Activated CD4-positive, alpha-beta T cell treated with anti-CD3 and anti-CD28 coated beads, Interleukin-2, Interleukin-4, amounts not matched to agents 100 ng/mL and 50 ng/mL, durations not matched to agents 16 hours and 8 hours (primary cell): ENCODE data around the gene GLRA3.
A peak's percentile ranks its signal among the peaks of the same experiment; 100 is the strongest.
"Not testable (repeated sequence)": the region's sequence is repeated elsewhere in the genome, so short reads cannot be mapped to it uniquely, and the experiment has no call there.

Experiments used
- DNase-seq: peaks from one replicate; pipeline ENCODE4 v3.0.0-alpha.2; 2020; ENCODE audit warnings: low spot score

The GLRA3 gene

GRCh38 chr4:174713181-174713580 lies 115.9 kb downstream of the GLRA3 start:
- DNase-seq, result no peak

- no peak for DNase-seq
These were observed 119.5 kb downstream of the GLRA3 start for GRCh38 chr4:174709526-174709925.

- DNase-seq, result no peak
These were observed 120.7 kb downstream of the GLRA3 start for GRCh38 chr4:174708381-174708780.

- no peak for DNase-seq
These were observed 121.1 kb downstream of the GLRA3 start for GRCh38 chr4:174707902-174708301.

- peak; percentile 46 for DNase-seq
These were observed 121.9 kb downstream of the GLRA3 start for GRCh38 chr4:174707051-174707676.

- no peak for DNase-seq
These were observed 126.0 kb downstream of the GLRA3 start for GRCh38 chr4:174702979-174703478.

GRCh38 chr4:174699654-174700053 lies 129.4 kb downstream of the GLRA3 start:
- DNase-seq, result no peak

- DNase-seq, result no peak
These were observed 131.2 kb downstream of the GLRA3 start for GRCh38 chr4:174697896-174698295.

GRCh38 chr4:174697202-174697601 lies 131.8 kb downstream of the GLRA3 start:
- DNase-seq, result no peak

- DNase-seq, result no peak
These were observed 132.4 kb downstream of the GLRA3 start for GRCh38 chr4:174696657-174697056.

- DNase-seq, result not testable (repeated sequence)
These were observed 137.2 kb downstream of the GLRA3 start for GRCh38 chr4:174691876-174692275.

GRCh38 chr4:174690665-174691064 lies 138.4 kb downstream of the GLRA3 start:
- no peak for DNase-seq

- no peak for DNase-seq
These were observed 139.4 kb downstream of the GLRA3 start for GRCh38 chr4:174689618-174690017.

- no peak for DNase-seq
These were observed 142.2 kb downstream of the GLRA3 start for GRCh38 chr4:174686826-174687225.

- DNase-seq, result no peak
These were observed 147.2 kb downstream of the GLRA3 start for GRCh38 chr4:174681723-174682300.

GRCh38 chr4:174674305-174674840 lies 154.7 kb downstream of the GLRA3 start:
- no peak for DNase-seq

- no peak for DNase-seq
These were observed 155.2 kb downstream of the GLRA3 start for GRCh38 chr4:174673865-174674264.

GRCh38 chr4:174672276-174672675 lies 156.8 kb downstream of the GLRA3 start:
- no peak for DNase-seq

GRCh38 chr4:174669270-174669669 lies 159.8 kb downstream of the GLRA3 start:
- no peak for DNase-seq

- no peak for DNase-seq
These were observed 163.2 kb downstream of the GLRA3 start for GRCh38 chr4:174665799-174666198.

GRCh38 chr4:174663216-174663615 lies 165.8 kb downstream of the GLRA3 start:
- no peak for DNase-seq

GRCh38 chr4:174658246-174658645 lies 170.8 kb downstream of the GLRA3 start:
- DNase-seq, result no peak

GRCh38 chr4:174657472-174657871 lies 171.6 kb downstream of the GLRA3 start:
- DNase-seq, result no peak

GRCh38 chr4:174654634-174655033 lies 174.4 kb downstream of the GLRA3 start:
- DNase-seq, result no peak
